HG02852 (cell line): ENCODE results near the gene NUDCD2.
"Not testable (repeated sequence)": the region's sequence is repeated elsewhere in the genome, so short reads cannot be mapped to it uniquely, and the experiment has no call there.

Experiments used
- ATAC-seq: cut with Tn5 transposase; IDR thresholded peaks from one replicate; pipeline ENCODE4 v1.9.1; 2021; ENCODE audit warnings: mild to moderate bottlenecking, moderate library complexity; ENCODE audit not compliant: unreplicated experiment

NUDCD2 gene

GRCh38 chr5:163434401-163434866, 25.5 kb downstream of the NUDCD2 start:
- no peak for ATAC-seq

- no peak for ATAC-seq
These were observed 26.6 kb downstream of the NUDCD2 start for GRCh38 chr5:163433271-163433670.

GRCh38 chr5:163432544-163432943, 27.4 kb downstream of the NUDCD2 start:
- ATAC-seq: no peak

- not testable (repeated sequence) for ATAC-seq
These were observed 33.8 kb downstream of the NUDCD2 start for GRCh38 chr5:163426128-163426527.

- no peak for ATAC-seq
These were observed 35.1 kb downstream of the NUDCD2 start for GRCh38 chr5:163424836-163425235.

- not testable (repeated sequence) for ATAC-seq
These were observed 44.2 kb downstream of the NUDCD2 start for GRCh38 chr5:163415673-163416072.

- ATAC-seq: peak; percentile 24
These were observed 49.4 kb downstream of the NUDCD2 start for GRCh38 chr5:163410505-163410904.

GRCh38 chr5:163409384-163409783, 50.5 kb downstream of the NUDCD2 start:
- no peak for ATAC-seq

GRCh38 chr5:163408311-163408923, 51.5 kb downstream of the NUDCD2 start:
- peak; percentile 61 for ATAC-seq

- peak; percentile 93 for ATAC-seq
These were observed 52.8 kb downstream of the NUDCD2 start for GRCh38 chr5:163407034-163407655.

- ATAC-seq: no peak
These were observed 55.3 kb downstream of the NUDCD2 start for GRCh38 chr5:163404364-163405173.

GRCh38 chr5:163402007-163402406, 57.9 kb downstream of the NUDCD2 start:
- ATAC-seq: no peak

- no peak for ATAC-seq
These were observed 58.6 kb downstream of the NUDCD2 start for GRCh38 chr5:163401271-163401670.

GRCh38 chr5:163399923-163400322, 60.0 kb downstream of the NUDCD2 start:
- no peak for ATAC-seq

- no peak for ATAC-seq
These were observed 62.5 kb downstream of the NUDCD2 start for GRCh38 chr5:163397354-163397753.

- not testable (repeated sequence) for ATAC-seq
These were observed 63.0 kb downstream of the NUDCD2 start for GRCh38 chr5:163396818-163397340.
